ENCODE results near the gene FAM168A. TPM values are rescaled to one million over a fixed set of nuclear protein-coding genes. Genes with fewer than 3 reads are reported as not detected.

The FAM168A gene
- total and polyA plus RNA-seq, 9 of the 15 experiments (the other 6 are each of a cell fraction or from before 2014, with no cell fraction given) = 0.44 to 7.2 (median 2.9) TPM

GRCh38 chr11:73376803-73377629 lies 220.9 kb downstream of the FAM168A start (continued):
- TF ChIP-seq ELF1 (tag; IDR thresholded peaks at IDR 0.05) (no peak), BMI1 (IDR thresholded peaks at IDR 0.05; ENCODE audit: low read length) (no peak), ZNF24 (IDR thresholded peaks at IDR 0.05) (no peak), NCOA4 (IDR thresholded peaks at IDR 0.05; ENCODE audit: partially characterized antibody) (no peak), ATF1 (CRISPR knock-in tag; IDR thresholded peaks at IDR 0.05) (no peak), ATF1 (tag; IDR thresholded peaks at IDR 0.05) (no peak; the same call in 1 of the 2 replicates), ZNF384 (IDR thresholded peaks at IDR 0.05; ENCODE audit: low read depth, low read length) (no peak), TCF3 (CRISPR knock-in tag; IDR thresholded peaks at IDR 0.05) (no peak), ARID1B (IDR thresholded peaks at IDR 0.05) (peak; percentile 85), NFATC3 (IDR thresholded peaks at IDR 0.05) (no peak), CHD1 (IDR thresholded peaks at IDR 0.05; ENCODE audit: low read length) (no peak), ZBTB33 (CRISPR knock-in tag; IDR thresholded peaks at IDR 0.05) (no peak), NFE2 (IDR thresholded peaks at IDR 0.05; ENCODE audit: low read depth) (no peak), NCOA6 (IDR thresholded peaks at IDR 0.05) (no peak), HCFC1 (IDR thresholded peaks at IDR 0.05; ENCODE audit: low read depth, low read length) (no peak), NBN (IDR thresholded peaks at IDR 0.05; ENCODE audit: low read depth) (peak; percentile 87)
- TF ChIP-seq, protein P1, sequence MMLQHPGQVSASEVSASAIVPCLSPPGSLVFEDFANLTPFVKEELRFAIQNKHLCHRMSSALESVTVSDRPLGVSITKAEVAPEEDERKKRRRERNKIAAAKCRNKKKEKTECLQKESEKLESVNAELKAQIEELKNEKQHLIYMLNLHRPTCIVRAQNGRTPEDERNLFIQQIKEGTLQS (IDR thresholded peaks at IDR 0.05) = peak; percentile 85
- TF ChIP-seq, protein P1 (CRISPR knock-in tag; conservative IDR thresholded peaks at IDR 0.05) = no peak
- TF ChIP-seq, protein P2, sequence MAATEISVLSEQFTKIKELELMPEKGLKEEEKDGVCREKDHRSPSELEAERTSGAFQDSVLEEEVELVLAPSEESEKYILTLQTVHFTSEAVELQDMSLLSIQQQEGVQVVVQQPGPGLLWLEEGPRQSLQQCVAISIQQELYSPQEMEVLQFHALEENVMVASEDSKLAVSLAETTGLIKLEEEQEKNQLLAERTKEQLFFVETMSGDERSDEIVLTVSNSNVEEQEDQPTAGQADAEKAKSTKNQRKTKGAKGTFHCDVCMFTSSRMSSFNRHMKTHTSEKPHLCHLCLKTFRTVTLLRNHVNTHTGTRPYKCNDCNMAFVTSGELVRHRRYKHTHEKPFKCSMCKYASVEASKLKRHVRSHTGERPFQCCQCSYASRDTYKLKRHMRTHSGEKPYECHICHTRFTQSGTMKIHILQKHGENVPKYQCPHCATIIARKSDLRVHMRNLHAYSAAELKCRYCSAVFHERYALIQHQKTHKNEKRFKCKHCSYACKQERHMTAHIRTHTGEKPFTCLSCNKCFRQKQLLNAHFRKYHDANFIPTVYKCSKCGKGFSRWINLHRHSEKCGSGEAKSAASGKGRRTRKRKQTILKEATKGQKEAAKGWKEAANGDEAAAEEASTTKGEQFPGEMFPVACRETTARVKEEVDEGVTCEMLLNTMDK (IDR thresholded peaks at IDR 0.05; ENCODE audit: borderline replicate concordance, insufficient read depth, low read depth, low read length, poor library complexity, severe bottlenecking) = no peak
- TF ChIP-seq, protein P3, sequence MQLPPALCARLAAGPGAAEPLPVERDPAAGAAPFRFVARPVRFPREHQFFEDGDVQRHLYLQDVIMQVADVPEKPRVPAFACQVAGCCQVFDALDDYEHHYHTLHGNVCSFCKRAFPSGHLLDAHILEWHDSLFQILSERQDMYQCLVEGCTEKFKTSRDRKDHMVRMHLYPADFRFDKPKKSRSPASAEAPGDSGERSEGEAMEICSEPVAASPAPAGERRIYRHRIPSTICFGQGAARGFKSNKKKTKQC (CRISPR knock-in tag; IDR thresholded peaks at IDR 0.05) = 0 out of 2 replicates have a peak, but pooled peaks have one; percentile 57
